T follicular helper cell (primary cell): ENCODE data around the gene DDI2.

Experiments
- DNase-seq: peaks from one replicate; pipeline ENCODE4 v3.0.0-alpha.2; 2020; ENCODE audit warnings: low read depth

DDI2 gene

DNA sequence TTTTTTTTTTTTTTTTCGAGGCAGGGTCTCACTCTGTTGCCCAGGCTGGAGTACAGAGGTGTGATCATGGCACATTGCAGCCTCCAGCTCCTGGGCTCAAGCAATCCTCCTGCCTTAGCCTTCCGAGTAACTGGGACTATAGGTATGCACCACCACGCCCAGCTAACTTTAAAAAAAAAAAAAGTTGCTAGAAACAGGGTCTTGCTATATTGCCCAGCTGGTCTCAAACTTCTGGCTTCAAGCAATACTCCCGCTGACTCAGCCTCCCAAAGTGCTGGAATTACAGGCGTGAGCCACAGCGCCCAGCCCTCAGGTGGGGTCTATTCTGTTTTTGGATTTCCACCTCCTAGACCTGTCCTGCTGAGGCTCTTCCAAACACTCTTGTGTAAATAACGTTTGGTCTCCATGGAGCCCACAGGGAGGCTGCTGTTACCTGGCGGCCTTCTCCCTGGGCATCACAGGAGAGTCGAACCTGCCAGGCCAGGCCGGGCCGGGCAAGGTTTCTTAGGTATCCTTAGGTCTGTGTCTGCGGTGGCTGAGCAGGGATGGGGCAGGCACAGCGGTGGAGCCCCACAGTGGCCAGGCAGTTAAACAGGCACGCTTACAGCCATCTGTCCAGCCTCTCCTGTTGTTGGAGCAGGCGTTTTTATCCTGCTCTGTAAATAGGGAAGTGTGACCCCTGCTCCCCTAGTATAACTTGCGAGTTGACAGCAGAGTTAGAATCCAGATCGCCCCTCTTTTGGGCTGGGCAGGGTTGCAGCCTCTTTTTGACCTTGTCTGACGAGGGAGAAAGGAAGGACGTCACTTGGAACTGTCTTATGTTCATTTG, 85.7 kb downstream of the DDI2 start:
- no peak for DNase-seq

DNA sequence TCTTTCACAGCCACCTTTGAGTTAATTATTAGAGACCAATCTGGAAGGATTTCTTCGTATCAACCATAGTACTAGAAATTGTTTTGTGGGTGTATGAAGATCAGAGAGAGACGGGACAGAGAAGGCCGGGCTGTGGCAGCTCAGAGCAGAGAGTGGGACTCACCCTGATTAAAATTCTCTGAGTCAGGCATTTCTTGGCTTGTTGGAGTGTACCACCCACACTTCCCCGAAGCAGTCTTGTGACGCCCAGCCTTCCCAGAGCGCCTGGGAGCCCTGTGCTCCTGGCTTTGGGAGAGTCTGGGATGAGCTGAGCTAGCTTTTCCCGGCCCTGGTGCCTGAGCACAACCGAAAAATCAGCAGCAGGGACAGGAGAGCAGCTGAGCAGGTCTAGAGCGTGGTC, 86.3 kb downstream of the DDI2 start:
- DNase-seq, result no peak

DNA sequence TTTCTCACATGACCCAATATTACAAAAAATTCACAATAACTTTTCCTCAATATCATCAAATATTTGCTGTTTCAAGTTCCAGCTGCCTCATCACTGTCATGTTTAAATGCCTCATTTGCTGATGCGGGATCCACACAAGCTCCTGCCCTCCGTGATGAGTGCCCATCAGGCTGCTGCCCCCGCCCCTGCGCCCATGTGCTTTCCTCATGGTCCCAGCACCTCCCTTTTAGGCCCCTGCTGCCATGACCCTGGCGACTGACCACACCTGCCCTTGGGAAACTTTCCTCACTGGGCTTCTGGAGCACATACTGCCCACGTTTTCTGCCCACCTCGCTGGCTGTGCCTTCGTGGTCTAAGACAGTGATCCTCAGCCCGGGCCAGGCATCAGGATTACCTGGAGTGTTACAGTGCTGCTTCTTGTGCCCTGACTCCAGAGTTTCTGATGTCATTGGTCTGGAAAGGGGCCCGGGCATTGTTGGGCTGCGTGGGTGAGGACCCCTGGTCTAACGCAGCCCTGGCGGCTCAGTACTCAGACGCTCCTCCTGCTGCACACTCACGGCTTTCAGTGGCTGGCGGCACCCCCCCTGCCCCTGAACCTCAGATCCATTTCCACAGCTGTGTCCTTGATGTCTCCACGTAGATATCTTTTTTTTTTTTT, 87.4 kb downstream of the DDI2 start:
- DNase-seq, result no peak

DNA sequence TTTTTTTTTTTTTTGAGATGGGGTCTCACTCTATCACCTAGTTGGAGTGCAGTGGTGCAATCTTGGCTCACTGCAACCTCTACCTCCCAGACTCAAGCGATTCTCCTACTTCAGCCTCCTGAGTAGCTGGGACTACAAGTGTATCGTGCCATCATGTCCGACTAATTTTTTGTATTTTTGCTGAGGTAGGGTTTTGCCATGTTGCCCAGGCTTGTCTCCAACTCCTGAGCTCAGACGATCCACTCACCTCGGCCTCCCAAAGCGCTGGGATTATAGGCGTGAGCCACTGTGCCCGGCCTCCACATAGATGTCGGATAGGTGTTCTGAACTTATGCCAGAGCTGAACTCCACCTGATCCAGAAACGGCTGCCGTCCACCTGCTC, 87.9 kb downstream of the DDI2 start:
- no peak for DNase-seq

DNA sequence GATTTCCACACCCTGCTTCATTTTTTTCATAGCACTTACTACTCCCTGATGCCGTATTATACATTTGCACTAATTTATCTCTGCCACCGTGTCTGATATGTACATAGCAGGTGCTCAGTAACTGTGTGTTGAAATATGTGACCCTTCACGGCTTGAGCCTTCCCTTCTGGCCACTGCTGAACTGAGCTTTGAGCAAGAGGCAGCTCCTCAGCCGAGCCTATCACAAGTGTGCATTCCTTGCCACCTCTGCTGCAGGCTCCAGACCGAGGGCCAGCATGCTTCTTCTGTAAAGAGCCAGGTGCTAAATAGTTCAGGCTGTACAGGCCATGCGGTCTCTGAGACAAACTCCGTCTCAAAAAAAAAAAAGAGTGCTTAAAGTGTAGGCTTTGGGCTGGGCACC, 89.5 kb downstream of the DDI2 start:
- no peak for DNase-seq

DNA sequence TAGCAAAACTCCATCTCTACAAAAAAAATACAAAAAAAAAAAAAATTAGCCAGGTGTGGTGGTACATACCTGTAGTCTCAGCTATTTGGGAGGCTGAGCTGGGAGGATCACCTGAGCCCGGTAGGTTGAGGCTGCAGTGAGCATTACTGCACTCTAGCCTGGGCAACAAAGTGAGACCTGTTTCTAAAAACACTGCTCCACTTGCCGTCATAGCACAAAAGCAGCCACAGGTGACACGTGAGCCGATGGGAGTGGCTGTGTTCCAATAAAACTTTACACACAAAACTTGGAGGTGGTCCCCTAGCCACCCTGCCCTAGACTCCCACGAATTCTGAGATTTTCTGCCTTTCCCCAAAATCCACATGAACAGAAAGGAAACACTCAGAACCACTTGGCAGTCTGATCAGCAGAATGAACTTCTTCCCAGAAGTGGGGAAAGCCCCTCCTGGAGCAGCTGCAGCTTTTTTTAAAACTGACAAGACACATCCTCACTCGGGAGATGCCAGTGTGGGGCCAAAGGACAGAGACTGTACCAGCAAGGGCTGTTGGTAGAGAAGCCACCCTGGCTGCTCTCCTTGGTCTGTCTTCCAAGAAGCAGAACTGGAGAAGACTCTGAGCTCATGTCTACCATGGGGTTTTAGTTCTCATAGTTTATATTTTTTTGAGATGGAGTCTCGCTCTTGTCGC, 90.1 kb downstream of the DDI2 start:
- no peak for DNase-seq

DNA sequence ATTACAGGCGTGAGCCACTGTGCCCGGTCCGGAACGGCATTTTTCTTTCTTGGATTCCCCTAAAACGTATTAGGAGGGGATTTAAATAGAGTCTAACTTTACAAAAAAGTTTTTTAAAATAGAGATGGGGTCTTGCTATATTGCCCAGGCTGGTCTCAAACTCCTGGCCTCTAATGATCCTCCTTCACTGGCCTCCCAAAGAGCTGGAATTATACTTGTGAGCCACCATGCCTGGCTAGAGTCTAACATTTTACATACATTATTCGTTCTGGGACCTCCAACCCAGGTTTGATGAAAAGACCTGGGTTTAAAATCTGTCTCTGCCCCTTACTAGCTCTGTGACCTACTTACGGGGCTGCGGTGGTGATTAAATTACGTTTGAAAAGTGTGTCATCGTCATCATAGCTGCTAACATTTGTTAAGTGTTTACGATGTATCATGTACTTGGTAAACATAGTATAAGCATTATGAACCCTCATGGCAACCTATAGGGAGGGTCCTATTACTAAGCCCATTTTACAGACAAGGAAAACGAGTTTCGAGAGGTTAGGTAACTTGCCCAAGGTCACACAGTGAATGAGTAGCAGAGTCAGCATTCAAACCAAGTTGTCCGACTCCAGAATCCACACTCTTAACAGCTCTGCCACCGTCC, 91.4 kb downstream of the DDI2 start:
- DNase-seq, result no peak

DNA sequence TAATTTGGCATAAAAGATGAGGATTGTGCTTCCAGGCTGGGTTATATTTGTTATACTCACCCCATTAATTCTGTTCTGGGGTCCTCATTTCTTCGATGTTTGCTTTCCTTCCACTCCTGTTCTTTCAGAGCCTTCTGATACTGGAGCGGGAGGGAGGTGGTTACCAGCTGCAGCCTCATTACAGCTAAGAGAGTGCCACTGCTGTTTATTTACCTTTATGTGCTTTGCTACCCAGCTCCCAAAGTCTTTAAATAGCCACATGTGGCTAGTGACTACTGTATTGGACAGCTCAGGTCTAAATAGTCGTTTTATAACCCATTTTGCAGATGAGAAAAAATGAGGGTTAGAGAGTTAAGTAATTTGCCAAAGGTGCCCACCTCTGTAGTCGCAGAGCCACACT, 92.0 kb downstream of the DDI2 start:
- DNase-seq, result no peak

DNA sequence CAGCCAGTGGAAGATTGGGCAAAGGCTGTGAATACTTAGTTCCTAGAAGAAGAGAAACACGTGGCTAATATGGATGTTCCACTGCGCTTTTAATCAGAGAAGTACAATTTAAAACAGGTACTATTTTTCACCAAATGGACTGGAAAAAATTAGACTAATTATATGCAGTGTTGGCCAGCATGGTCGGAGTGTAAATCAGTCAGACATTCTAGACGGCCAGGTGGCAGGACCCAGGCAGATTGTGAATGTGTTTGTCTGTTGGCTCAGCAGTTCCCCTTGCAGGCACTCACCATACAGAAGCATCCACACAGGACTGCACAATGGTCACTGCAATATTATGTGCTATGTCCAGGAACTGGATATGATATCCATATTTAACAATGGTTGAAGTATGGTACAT, 94.9 kb downstream of the DDI2 start:
- DNase-seq, result no peak

DNA sequence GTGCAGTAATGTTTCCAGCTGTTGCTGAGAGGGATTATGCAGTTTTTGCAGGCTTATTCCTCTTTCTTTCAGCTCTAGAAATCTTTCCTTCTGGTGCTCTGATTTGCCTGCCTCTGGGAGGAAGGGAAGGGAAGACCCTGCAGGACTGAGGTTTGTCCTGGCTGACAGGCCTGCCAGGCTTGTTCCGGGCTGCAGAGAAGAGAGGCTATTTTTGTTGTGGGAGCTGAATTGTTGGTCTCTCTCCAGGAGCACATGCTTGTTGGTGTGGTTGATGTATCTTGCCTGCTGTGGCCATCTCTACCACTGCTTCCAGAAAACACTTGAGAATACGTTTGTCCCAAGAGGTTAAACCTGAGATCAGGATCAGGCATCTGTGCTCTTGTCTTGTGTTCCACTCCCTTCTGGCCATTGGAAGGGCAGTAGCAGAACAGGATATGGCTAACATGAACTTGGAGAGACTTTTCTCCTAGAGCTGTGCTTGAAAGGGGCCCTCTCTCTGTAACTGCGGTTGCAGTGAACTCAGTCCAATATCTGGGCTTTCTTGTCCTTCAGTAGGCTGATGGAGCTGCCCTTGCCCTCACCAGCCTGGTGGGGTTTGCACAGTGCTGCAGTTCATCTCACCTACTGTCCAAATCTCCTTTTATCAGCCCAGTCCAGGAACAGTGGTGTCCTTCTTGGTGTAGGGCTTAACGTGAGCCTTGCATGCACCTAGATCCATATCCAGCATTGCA, 97.3 kb downstream of the DDI2 start:
- DNase-seq, result no peak

DNA sequence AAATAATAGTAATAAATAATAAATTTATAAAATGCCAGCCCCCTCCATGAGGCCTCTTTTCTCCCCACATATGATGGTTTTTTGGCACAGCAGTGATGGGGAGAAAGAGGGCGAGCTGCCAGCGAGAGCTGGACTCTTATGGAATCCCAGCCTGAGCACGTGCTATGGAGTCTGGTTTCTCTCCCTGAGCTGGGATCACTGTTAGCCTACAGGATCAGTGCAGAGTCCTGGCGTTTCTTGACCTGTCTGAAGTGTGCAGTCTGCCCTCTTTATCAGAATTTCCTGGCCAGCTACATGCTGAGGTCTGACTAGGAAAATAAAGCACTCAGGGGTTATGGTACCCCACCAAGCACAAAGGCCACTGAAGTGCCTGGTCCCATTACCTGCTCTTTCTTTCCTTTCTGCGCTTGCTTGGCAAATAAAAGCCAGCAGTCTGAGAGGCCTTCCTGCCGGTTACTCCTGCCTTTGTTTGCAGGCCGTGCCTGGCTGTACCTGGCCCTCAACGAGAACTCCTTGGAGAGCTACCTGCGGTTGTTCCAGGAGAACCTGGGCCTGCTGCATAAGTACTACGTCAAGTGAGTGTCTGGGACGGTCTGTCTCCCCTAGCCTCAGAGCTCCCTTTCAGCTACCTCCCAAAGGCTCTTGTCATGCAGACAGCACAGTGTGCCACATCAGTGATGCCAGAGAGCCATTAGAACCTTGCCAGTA, 100.3 kb downstream of the DDI2 start:
- DNase-seq, result no peak

DNA sequence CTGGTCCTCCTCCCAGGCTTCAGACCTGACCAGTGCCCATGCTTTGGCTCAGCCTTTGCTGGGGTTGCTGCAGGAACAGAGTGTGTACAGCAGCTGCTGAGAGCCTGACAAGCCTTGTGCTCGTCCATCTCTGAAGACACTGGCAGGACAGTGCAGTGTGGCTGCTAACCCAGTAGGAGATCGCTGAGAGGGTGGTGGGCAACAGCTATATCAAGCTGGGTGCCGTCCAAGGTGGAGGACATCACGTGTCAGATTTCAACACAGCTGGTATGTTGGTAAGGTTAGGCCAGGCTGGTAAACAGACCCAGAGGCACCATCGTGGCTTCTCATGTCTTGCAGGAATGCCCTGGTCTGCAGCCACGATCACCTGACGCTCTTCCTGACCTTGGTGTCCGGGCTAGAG, 100.9 kb downstream of the DDI2 start:
- no peak for DNase-seq
